ENCODE results near the gene SDC4.

- no peak for TF ChIP-seq ZNF274 (IDR thresholded peaks at IDR 0.05; ENCODE audit: low read length)
- no peak for TF ChIP-seq ZNF274 (tag by site-specific recombination; IDR thresholded peaks at IDR 0.05; ENCODE audit: borderline replicate concordance)
- no peak for TF ChIP-seq ZNF214 (tag by site-specific recombination; IDR thresholded peaks at IDR 0.05; ENCODE audit: borderline replicate concordance)
These were observed 1.4 kb downstream of the SDC4 start for GRCh38 chr20:45346851-45347250.

All from HEK293 (cell line).